IMR-90 (cell line): Measurements from ENCODE around the gene GNB5. TPM values are rescaled to one million over a fixed set of nuclear protein-coding genes. Genes with fewer than 3 reads are reported as not detected.

Experiments
- ATAC-seq: fragments of 200-7000 bp; cut with Tn5 transposase; 2 replicates; pipeline ENCODE4 v1.9.1; 2020; ENCODE audit warnings: low read depth, mild to moderate bottlenecking, moderate library complexity
- BruUV-seq: library from RNA; stranded (reverse); fragments of 400-500 nt; replicated peaks from 2 replicates; lab custom pipeline; 2021; lab: Mats Ljungman, UMichigan
- CTCF ChIA-PET: fragments of 300-600 bp; formaldehyde crosslinking; extraction: SDS; loops from one replicate; lab custom pipeline; 2021; ENCODE audit warnings: antibody characterized with exemption; lab: Yijun Ruan, JAX
- POLR2A ChIA-PET: fragments of 300-600 bp; sonication (Branson Sonifier 250); formaldehyde crosslinking; loops from one replicate; lab custom pipeline; 2022; ENCODE audit warnings: antibody characterized with exemption; ENCODE audit not compliant: unreplicated experiment; lab: Charles Lee
- DNase-seq: peaks from one replicate; pipeline ENCODE4 v3.0.0; 2013
- H2AFZ ChIP-seq: replicated peaks from 2 replicates; pipeline ENCODE3; 2013; ENCODE audit warnings: low read length, mild to moderate bottlenecking; ENCODE audit not compliant: poor library complexity
- H2AK5ac ChIP-seq: 2 replicates; pipeline ENCODE4 v1.6.1; 2013; ENCODE audit warnings: low read depth, low read length, inconsistent platforms
- H2AK9ac ChIP-seq: replicated peaks from 2 replicates; pipeline ENCODE3; 2013; ENCODE audit warnings: mild to moderate bottlenecking, low read depth, low read length, moderate library complexity; ENCODE audit not compliant: poor library complexity
- H2BK120ac ChIP-seq: 2 replicates; pipeline ENCODE4 v1.6.1; 2013; ENCODE audit warnings: low read depth, low read length, inconsistent platforms
- H2BK15ac ChIP-seq: 3 replicates; pipeline ENCODE4 v1.6.1; 2013; ENCODE audit warnings: low read depth, low read length, inconsistent platforms
- H2BK20ac ChIP-seq: 2 replicates; pipeline ENCODE4 v1.6.1; 2013; ENCODE audit warnings: low read depth, mild to moderate bottlenecking, inconsistent platforms, low read length, moderate library complexity
- H2BK5ac ChIP-seq: 2 replicates; pipeline ENCODE4 v1.6.1; 2013; ENCODE audit warnings: mild to moderate bottlenecking, low read depth, low read length, inconsistent platforms; ENCODE audit not compliant: poor library complexity, severe bottlenecking
- H3K14ac ChIP-seq: replicated peaks from 2 replicates; pipeline ENCODE4 v1.6.1; 2013; ENCODE audit warnings: low read depth, low read length, inconsistent platforms
- H3K18ac ChIP-seq: 2 replicates; pipeline ENCODE4 v1.6.1; 2013; ENCODE audit warnings: low read depth, low read length, control low read depth
- H3K23ac ChIP-seq: 2 replicates; pipeline ENCODE4 v1.6.1; 2013; ENCODE audit warnings: low read depth, low read length, inconsistent platforms
- H3K27ac ChIP-seq: 2 replicates; pipeline ENCODE4 v1.5.1; 2013; ENCODE audit warnings: mild to moderate bottlenecking, control low read depth, low read length; ENCODE audit not compliant: insufficient read depth
- H3K27me3 ChIP-seq: 2 replicates; pipeline ENCODE4 v1.6.1; 2013; ENCODE audit warnings: low read length; ENCODE audit not compliant: control insufficient read depth, insufficient read depth
- H3K36me3 ChIP-seq: 2 replicates; pipeline ENCODE4 v1.6.1; 2013; ENCODE audit warnings: low read length, mixed read lengths; ENCODE audit not compliant: control insufficient read depth, insufficient read depth
- H3K4ac ChIP-seq: 2 replicates; pipeline ENCODE4 v1.6.1; 2013; ENCODE audit warnings: low read depth, low read length, inconsistent platforms
- H3K4me1 ChIP-seq: 2 replicates; pipeline ENCODE4 v1.6.1; 2013; ENCODE audit warnings: low read length, mixed read lengths; ENCODE audit not compliant: control insufficient read depth, insufficient read depth
- H3K4me2 ChIP-seq: 2 replicates; pipeline ENCODE4 v1.6.1; 2013; ENCODE audit warnings: low read depth, mild to moderate bottlenecking, control low read depth, low read length, moderate library complexity
- H3K4me3 ChIP-seq: 2 replicates; pipeline ENCODE4 v1.5.1; 2013; ENCODE audit warnings: low read depth, mild to moderate bottlenecking, control low read depth, low read length, moderate library complexity; ENCODE audit not compliant: insufficient read depth
- H3K56ac ChIP-seq: 2 replicates; pipeline ENCODE4 v1.6.1; 2013; ENCODE audit warnings: low read length, inconsistent platforms; ENCODE audit not compliant: insufficient read depth; ENCODE audit errors: extremely low read depth
- H3K79me1 ChIP-seq, 2 experiments: 2 replicates each; pipeline ENCODE4 v1.6.1; 2013; ENCODE audit warnings: low read length in 2 of 2, inconsistent platforms in 1 of 2, low read depth in 1 of 2
- H3K9ac ChIP-seq: 2 replicates; pipeline ENCODE4 v1.6.1; 2013; ENCODE audit warnings: low read depth, low read length, control low read depth
- H3K9me1 ChIP-seq: 2 replicates; pipeline ENCODE4 v1.6.1; 2013; ENCODE audit warnings: low read length, inconsistent platforms; ENCODE audit not compliant: insufficient read depth
- H3K9me3 ChIP-seq: 2 replicates; pipeline ENCODE4 v1.6.1; 2013; ENCODE audit warnings: low read length; ENCODE audit not compliant: control insufficient read depth, insufficient read depth
- H4K20me1 ChIP-seq: 2 replicates; pipeline ENCODE4 v1.6.1; 2013; ENCODE audit warnings: low read length, inconsistent platforms; ENCODE audit not compliant: insufficient read depth
- H4K5ac ChIP-seq: 2 replicates; pipeline ENCODE4 v1.6.1; 2013; ENCODE audit warnings: mild to moderate bottlenecking, low read depth, low read length, control low read depth
- H4K8ac ChIP-seq, 2 experiments: 2 replicates each; pipeline ENCODE4 v1.6.1; 2013; ENCODE audit warnings: low read depth in 2 of 2, low read length in 2 of 2, control low read depth in 1 of 2, inconsistent platforms in 1 of 2
- H4K91ac ChIP-seq: 2 replicates; pipeline ENCODE4 v1.6.1; 2013; ENCODE audit warnings: low read depth, low read length, inconsistent platforms; ENCODE audit not compliant: insufficient read depth
- CHD1 ChIP-seq: IDR thresholded peaks from 2 replicates; pipeline ENCODE4 v1.6.1; 2012; ENCODE audit warnings: low read depth, low read length, improper control_type of control experiment
- CTCF ChIP-seq: conservative IDR thresholded peaks from 2 replicates; pipeline ENCODE4 v1.5.1; 2012; ENCODE audit warnings: mild to moderate bottlenecking, low read depth, low read length, improper control_type of control experiment
- MAFK ChIP-seq: IDR thresholded peaks from 2 replicates; pipeline ENCODE4 v1.6.1; 2012; ENCODE audit warnings: low read depth, low read length, improper control_type of control experiment
- MXI1 ChIP-seq: IDR thresholded peaks from 2 replicates; pipeline ENCODE4 v1.6.1; 2012; ENCODE audit warnings: low read depth, mild to moderate bottlenecking, low read length, moderate library complexity, borderline replicate concordance
- POLR2A ChIP-seq: IDR thresholded peaks from 2 replicates; pipeline ENCODE4 v1.6.1; 2012; ENCODE audit warnings: mild to moderate bottlenecking, low read depth, low read length
- RAD21 ChIP-seq: IDR thresholded peaks from 2 replicates; pipeline ENCODE4 v1.6.1; 2012; ENCODE audit warnings: low read length, improper control_type of control experiment
- RCOR1 ChIP-seq: IDR thresholded peaks from 2 replicates; pipeline ENCODE4 v1.6.1; 2012; ENCODE audit warnings: mild to moderate bottlenecking, low read length, improper control_type of control experiment; ENCODE audit not compliant: insufficient replicate concordance
- RFX5 ChIP-seq: IDR thresholded peaks from 2 replicates; pipeline ENCODE4 v1.8.0; 2012; ENCODE audit warnings: low read depth, mild to moderate bottlenecking, low read length, moderate library complexity
- SMC3 ChIP-seq: fragments of 150-350 bp; IDR thresholded peaks from 2 replicates; pipeline ENCODE4 v1.6.1; 2016; ENCODE audit warnings: low read depth, mild to moderate bottlenecking, antibody characterized with exemption, low read length, moderate library complexity
- WGBS, 2 experiments: methylation state at CpG; one replicate each; pipeline versions ENCODE4 v1.1.5 to v1.1.7; 2013; ENCODE audit warnings: missing lambda C conversion rate in 2 of 2; ENCODE audit not compliant: insufficient read length in 1 of 2; ENCODE audit errors: extremely low coverage in 2 of 2; 5-methylcytosine and 5-hydroxymethylcytosine counted together
- dilution Hi-C: fragments of 300-500 bp; cut with HindIII; formaldehyde crosslinking; loops from one replicate; pipeline ENCODE4 v1.14.3; 2018; ENCODE audit warnings: low sequenced_read_pairs; ENCODE audit not compliant: unreplicated experiment
- in situ Hi-C: fragments of 300-500 bp; cut with MboI; formaldehyde crosslinking; loops from 3 replicates; pipeline ENCODE4 v1.14.3; 2019; ENCODE audit warnings: low sequenced_read_pairs, inconsistent platforms, mixed read lengths
- intact Hi-C: fragments of 100-400 bp; cut with micrococcal nuclease; formaldehyde crosslinking; loops from 2 replicates; pipeline ENCODE4 v1.10.0; 2022
- polyA plus RNA-seq, 3 experiments: library from polyadenylated mRNA; depleted of rRNA; stranded (reverse); fragments of >200 nt; gene quantifications; 2 replicates each; pipeline ENCODE4 v1.2.3, GENCODE V29; 2012; ENCODE audit warnings: low replicate concordance in 1 of 3
- total RNA-seq: library from RNA; depleted of rRNA; stranded (reverse); fragments of >200 nt; gene quantifications from 2 replicates; pipeline ENCODE4 v1.2.3, GENCODE V29; 2012
- TF ChIP-seq, protein P1 (sequence below): fragments of 150-350 bp; IDR thresholded peaks from 2 replicates; pipeline ENCODE4 v1.6.1; 2016; ENCODE audit warnings: low read depth, mild to moderate bottlenecking, low read length, moderate library complexity, borderline replicate concordance

GNB5 gene
- total and polyA plus RNA-seq, 2 of the 4 experiments (the other 2 are of a cell fraction) = 27.7 to 33.2 TPM

- no peak overlapping the region for H2BK15ac ChIP-seq
- no peak overlapping the region for H2BK20ac ChIP-seq
- H4K8ac ChIP-seq = no peak overlapping the region
- TF ChIP-seq MAFK = no peak
- TF ChIP-seq RAD21 = no peak
- TF ChIP-seq RFX5 = no peak
- TF ChIP-seq POLR2A = no peak
- no peak for TF ChIP-seq CTCF
- TF ChIP-seq MXI1 = no peak
- TF ChIP-seq CHD1 = no peak
- no peak for TF ChIP-seq SMC3
- no peak for TF ChIP-seq RCOR1
- TF ChIP-seq, protein P1, sequence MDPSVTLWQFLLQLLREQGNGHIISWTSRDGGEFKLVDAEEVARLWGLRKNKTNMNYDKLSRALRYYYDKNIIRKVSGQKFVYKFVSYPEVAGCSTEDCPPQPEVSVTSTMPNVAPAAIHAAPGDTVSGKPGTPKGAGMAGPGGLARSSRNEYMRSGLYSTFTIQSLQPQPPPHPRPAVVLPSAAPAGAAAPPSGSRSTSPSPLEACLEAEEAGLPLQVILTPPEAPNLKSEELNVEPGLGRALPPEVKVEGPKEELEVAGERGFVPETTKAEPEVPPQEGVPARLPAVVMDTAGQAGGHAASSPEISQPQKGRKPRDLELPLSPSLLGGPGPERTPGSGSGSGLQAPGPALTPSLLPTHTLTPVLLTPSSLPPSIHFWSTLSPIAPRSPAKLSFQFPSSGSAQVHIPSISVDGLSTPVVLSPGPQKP = no peak
- H2AK5ac ChIP-seq = no peak overlapping the region
- in situ Hi-C loops (no loop called here), dilution Hi-C loops (no loop called here), intact Hi-C loops (no loop called here)
- H3K18ac ChIP-seq = no peak overlapping the region
- H3K4ac ChIP-seq = no peak overlapping the region
- DNase-seq (no peak), ATAC-seq (no peak)
- H3K27me3 ChIP-seq = peaks cover 21% of the 10 kb centered on the region
- no peaks in the 10 kb centered on the region for H3K79me1 ChIP-seq
- no TSS peak for BruUV-seq
- H2AFZ ChIP-seq = no peak overlapping the region
- no peaks in the 10 kb centered on the region for H4K20me1 ChIP-seq
- WGBS, 2 experiments = no CpG with 5 or more reads among the region's 2 CpGs
- no peaks in the 10 kb centered on the region for H3K4me1 ChIP-seq
- H2BK120ac ChIP-seq = no peak overlapping the region
- no peak overlapping the region for H2BK5ac ChIP-seq
- H3K9me1 ChIP-seq = no peaks in the 10 kb centered on the region
- no peak overlapping the region for H3K14ac ChIP-seq
- no peak overlapping the region for H3K56ac ChIP-seq
- H3K9ac ChIP-seq = no peak overlapping the region
- H2AK9ac ChIP-seq = no peak overlapping the region
- H4K5ac ChIP-seq = no peak overlapping the region
- no peaks in the 10 kb centered on the region for H3K9me3 ChIP-seq
- H3K27ac ChIP-seq = no peak overlapping the region
- H3K36me3 ChIP-seq = no peaks in the 10 kb centered on the region
- H3K4me3 ChIP-seq = no peak overlapping the region
- H3K4me2 ChIP-seq = no peak overlapping the region
- ChIA-PET POLR2A (no interaction called here), CTCF (no interaction called here)
- H4K91ac ChIP-seq = no peak overlapping the region
- H3K23ac ChIP-seq = no peak overlapping the region
Measured at GRCh38 chr15:52199271-52199670, 8.1 kb upstream of the GNB5 start.
